Stimulated activated naive B cell treated with anti-CD40 and anti-IgM and Interleukin-4, amounts not matched to agents 10 μg/mL and 1 μg/mL and 100 μg/mL, for 72 hours (primary cell): Measurements from ENCODE around the gene FKBP10.

Experiments
- ATAC-seq, 2 donors: fragments of 150-1000 bp; cut with Tn5 transposase; replicated peaks; 2 replicates each; pipeline ENCODE4 v1.10.0; 2021; ENCODE audit warnings: moderate library complexity in 1 of 2
- DNase-seq: peaks from one replicate; pipeline ENCODE4 v3.0.0; 2021
- H3K27ac Mint-ChIP-seq: one replicate; pipeline ENCODE4 v1.8.0; 2022; ENCODE audit warnings: mild to moderate bottlenecking, mixed read lengths
- H3K27me3 Mint-ChIP-seq, 2 donors: one replicate each; pipeline ENCODE4 v1.8.0; 2022; ENCODE audit warnings: mixed read lengths in 2 of 2
- H3K36me3 Mint-ChIP-seq, 2 donors: one replicate each; pipeline ENCODE4 v1.8.0; 2022; ENCODE audit warnings: mixed read lengths in 2 of 2, mild to moderate bottlenecking in 1 of 2
- H3K4me1 Mint-ChIP-seq, 2 donors: one replicate each; pipeline ENCODE4 v1.8.0; 2022; ENCODE audit warnings: mixed read lengths in 2 of 2, mild to moderate bottlenecking in 1 of 2
- H3K4me3 Mint-ChIP-seq, 2 donors: one replicate each; pipeline ENCODE4 v1.8.0; 2022; ENCODE audit warnings: mild to moderate bottlenecking in 2 of 2, mixed read lengths in 2 of 2, moderate library complexity in 1 of 2
- H3K9me3 Mint-ChIP-seq, 2 donors: one replicate each; pipeline ENCODE4 v1.8.0; 2022; ENCODE audit warnings: mixed read lengths in 2 of 2, mild to moderate bottlenecking in 1 of 2

Gene FKBP10, protein sequence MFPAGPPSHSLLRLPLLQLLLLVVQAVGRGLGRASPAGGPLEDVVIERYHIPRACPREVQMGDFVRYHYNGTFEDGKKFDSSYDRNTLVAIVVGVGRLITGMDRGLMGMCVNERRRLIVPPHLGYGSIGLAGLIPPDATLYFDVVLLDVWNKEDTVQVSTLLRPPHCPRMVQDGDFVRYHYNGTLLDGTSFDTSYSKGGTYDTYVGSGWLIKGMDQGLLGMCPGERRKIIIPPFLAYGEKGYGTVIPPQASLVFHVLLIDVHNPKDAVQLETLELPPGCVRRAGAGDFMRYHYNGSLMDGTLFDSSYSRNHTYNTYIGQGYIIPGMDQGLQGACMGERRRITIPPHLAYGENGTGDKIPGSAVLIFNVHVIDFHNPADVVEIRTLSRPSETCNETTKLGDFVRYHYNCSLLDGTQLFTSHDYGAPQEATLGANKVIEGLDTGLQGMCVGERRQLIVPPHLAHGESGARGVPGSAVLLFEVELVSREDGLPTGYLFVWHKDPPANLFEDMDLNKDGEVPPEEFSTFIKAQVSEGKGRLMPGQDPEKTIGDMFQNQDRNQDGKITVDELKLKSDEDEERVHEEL

DNA sequence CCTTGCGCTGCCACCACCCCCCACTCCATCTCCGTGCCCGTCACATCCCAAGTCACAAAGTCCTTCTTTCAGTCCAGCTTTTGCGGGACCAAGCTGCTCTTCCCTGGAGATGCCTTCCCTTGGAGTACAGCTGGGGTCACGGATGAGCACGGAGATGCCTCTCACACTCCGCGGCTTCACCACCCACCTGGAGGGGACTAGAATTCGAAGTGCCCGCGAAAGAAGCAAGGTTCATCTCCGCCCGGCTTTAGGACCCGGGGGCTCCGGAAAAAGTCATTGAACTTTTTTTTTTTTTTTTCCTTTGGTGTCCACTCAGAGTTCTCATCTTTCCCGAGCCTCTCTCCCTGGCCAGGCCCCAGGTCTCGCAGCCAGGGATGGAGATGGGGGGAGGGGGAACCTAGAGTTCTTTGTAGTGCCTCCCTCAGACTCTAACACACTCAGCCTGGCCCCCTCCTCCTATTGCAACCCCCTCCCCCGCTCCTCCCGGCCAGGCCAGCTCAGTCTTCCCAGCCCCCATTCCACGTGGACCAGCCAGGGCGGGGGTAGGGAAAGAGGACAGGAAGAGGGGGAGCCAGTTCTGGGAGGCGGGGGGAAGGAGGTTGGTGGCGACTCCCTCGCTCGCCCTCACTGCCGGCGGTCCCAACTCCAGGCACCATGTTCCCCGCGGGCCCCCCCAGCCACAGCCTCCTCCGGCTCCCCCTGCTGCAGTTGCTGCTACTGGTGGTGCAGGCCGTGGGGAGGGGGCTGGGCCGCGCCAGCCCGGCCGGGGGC is at the start of gene FKBP10:
Gene FKBP10 (plus strand): TSS at position 624 of the 771 bp plus-strand sequence. CDS start 31 bp downstream, at position 655.
- DNase-seq (peak; percentile 20), ATAC-seq (peak; percentile 23)
- no peaks in the 10 kb centered on the region for H3K9me3 Mint-ChIP-seq
- H3K36me3 Mint-ChIP-seq: no peaks in the 10 kb centered on the region
- H3K27me3 Mint-ChIP-seq: peaks cover 20 to 33% of the 10 kb centered on the region in 2 donors
- H3K27ac Mint-ChIP-seq: peak within 1 kb of the TSS; percentile 56
- peaks cover 14 to 25% of the 10 kb centered on the region in 2 donors for H3K4me1 Mint-ChIP-seq
- peak within 1 kb of the TSS; percentile 88 to 92 for H3K4me3 Mint-ChIP-seq

DNA sequence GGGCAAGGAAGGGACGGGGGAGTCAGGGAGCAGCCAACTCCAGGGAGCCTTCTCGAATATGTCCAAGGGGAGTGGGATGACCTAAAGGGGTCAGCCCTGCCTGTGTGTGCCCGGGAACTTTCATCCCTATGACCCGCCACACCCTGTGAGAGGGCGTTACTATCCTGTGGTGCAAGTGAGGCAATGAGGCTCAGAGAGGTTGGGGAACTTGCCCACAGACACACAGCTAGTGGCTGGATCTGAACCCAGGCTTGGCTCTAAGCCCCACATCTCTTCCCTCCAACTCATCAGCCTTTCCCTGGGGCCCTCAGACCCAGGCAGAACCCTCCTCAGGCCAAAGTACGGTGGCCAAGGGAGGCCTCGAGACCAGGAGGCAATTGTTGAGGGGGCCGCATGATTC is 49.5 kb upstream of the FKBP10 start:
- Mint-ChIP-seq H3K36me3 (peaks cover 8 to 44% of the 10 kb centered on the region in 2 donors), H3K4me1 (peaks cover 9 to 11% of the 10 kb centered on the region in 2 donors), H3K27me3 (no peaks in the 10 kb centered on the region), H3K4me3 (no peak overlapping the region), H3K27ac (peak overlapping the region; percentile 56), H3K9me3 (no peaks in the 10 kb centered on the region)
- DNase-seq (no peak), ATAC-seq (no peak)

DNA sequence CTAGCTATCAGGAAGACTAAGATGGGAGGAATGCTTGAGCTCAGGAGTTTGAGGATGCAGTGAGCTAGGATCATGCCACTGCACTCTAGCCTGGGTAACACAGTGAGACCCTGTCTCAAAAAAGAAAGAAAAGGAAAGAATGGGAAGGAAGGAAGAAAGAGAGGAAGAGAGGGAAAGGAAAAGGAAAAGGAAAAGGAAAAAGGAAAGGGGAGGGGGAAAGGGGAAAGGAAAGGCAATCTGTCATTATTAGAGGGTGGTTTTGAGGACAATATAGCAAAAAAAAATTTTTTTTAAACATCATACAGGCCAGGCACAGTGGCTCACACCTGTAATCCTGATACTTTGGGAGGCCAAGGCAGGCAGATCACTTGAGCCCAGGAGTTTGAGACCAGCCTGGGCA is 46.7 kb upstream of the FKBP10 start:
- Mint-ChIP-seq H3K9me3 (no peaks in the 10 kb centered on the region), H3K27ac (no peak overlapping the region), H3K4me1 (peaks cover 2 to 4% of the 10 kb centered on the region in 2 donors), H3K36me3 (peaks cover 11 to 47% of the 10 kb centered on the region in 2 donors), H3K27me3 (no peaks in the 10 kb centered on the region), H3K4me3 (no peak overlapping the region)
- ATAC-seq (no peak), DNase-seq (no peak)

DNA sequence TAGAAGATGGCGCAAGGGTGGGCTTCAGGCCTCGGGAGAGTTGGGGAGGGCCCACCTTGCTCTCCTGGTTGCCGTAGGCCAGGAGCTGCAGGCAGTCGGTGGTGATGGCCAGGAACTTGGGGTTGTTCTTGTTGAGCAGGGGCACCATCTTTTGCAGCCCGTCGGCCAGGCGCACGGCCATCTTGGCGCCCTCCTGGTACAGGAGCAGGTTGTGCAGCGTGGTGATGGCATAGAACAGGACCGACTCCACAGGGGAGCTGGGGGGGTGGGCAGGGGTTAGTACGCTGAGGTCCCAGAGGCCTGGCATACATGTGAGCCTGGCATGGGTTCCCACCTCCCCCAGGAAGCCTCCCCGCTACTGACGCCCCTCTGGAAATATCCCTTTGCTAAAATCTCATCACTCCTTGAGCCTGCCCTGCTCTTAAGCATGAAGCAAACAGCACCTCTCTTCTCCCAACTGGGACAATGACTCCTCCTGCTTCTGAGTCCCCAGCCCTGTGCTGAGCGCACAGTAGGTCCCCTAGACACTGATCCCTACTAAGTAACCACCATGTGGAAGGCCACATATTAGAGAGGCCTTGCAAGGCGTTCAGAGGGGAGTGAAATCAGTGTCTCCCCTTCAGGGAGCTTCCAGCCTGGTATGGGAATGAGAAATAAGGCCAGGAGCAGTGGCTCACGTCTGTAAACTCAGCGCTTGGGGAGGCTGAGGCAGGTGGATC is 45.3 kb upstream of the FKBP10 start:
- peaks cover 8 to 10% of the 10 kb centered on the region in 2 donors for H3K4me1 Mint-ChIP-seq
- peak overlapping the region; percentile 1 for H3K27ac Mint-ChIP-seq
- H3K27me3 Mint-ChIP-seq: no peaks in the 10 kb centered on the region
- H3K9me3 Mint-ChIP-seq: no peaks in the 10 kb centered on the region
- H3K4me3 Mint-ChIP-seq: no peak overlapping the region
- DNase-seq (no peak), ATAC-seq (no peak)
- peaks cover 11 to 40% of the 10 kb centered on the region in 2 donors for H3K36me3 Mint-ChIP-seq

DNA sequence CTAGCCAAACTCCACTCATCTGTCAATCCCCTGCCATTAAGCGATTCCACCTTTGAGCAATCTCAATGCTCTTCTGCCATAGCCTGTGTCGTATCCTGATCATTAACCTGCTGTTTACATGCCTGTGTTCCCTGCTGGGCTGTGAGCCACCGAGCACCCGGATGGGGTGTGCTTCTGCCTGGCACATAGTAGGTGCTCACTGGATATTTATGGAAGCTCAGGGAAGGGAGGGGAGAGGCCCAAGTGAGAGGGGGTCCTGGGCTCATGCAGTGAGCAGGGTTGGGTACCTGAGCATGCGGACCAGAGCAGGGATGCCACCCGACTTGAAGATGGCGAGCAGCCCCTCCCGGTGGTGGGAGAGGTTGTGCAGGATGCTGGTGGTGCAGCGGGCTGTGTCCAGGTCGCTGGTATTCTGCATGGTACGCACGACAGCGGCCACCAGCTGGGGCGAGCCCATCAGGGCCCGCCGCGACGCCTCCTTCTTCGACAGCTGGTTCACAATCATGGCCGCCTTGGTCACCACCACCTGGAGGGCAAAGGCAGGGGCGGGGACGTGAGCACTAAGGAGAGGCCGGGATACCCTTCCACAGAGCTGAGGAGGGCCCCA is 44.0 kb upstream of the FKBP10 start:
- Mint-ChIP-seq H3K27ac (no peak overlapping the region), H3K36me3 (peaks cover 9 to 31% of the 10 kb centered on the region in 2 donors), H3K27me3 (no peaks in the 10 kb centered on the region), H3K4me3 (no peak overlapping the region), H3K9me3 (no peaks in the 10 kb centered on the region), H3K4me1 (peaks cover 11 to 14% of the 10 kb centered on the region in 2 donors)
- ATAC-seq: no peak
- no peak for DNase-seq

DNA sequence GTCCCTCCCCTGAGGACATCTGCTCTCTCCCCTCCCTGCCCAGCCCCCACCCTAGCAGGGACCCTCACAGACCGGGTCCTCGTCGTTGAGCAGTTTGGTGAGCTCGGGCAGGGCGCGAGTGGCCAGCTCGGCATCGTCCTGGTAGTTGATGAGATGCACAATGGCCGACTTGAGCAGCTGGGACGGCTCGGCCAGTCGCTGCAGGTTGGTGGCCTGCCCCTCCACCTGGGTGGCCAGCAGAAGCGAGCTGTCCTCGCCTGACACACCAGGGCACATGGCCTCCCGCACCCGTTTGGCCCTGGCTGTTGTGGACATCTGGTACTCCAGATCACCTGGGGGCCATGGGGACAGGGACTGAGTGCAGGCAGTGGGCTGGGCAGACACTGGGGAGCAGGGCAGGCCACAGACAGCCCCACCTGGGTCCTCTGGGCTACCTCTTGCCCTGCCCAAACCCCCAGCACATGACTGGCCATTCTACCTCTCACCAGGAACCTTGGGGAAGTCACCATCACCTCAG is 43.4 kb upstream of the FKBP10 start:
- H3K4me3 Mint-ChIP-seq: no peak overlapping the region
- no peak for ATAC-seq
- DNase-seq: no peak
- peaks cover 13 to 20% of the 10 kb centered on the region in 2 donors for H3K4me1 Mint-ChIP-seq
- H3K27me3 Mint-ChIP-seq: no peaks in the 10 kb centered on the region
- no peaks in the 10 kb centered on the region for H3K9me3 Mint-ChIP-seq
- peaks cover 9 to 29% of the 10 kb centered on the region in 2 donors for H3K36me3 Mint-ChIP-seq
- H3K27ac Mint-ChIP-seq: no peak overlapping the region

DNA sequence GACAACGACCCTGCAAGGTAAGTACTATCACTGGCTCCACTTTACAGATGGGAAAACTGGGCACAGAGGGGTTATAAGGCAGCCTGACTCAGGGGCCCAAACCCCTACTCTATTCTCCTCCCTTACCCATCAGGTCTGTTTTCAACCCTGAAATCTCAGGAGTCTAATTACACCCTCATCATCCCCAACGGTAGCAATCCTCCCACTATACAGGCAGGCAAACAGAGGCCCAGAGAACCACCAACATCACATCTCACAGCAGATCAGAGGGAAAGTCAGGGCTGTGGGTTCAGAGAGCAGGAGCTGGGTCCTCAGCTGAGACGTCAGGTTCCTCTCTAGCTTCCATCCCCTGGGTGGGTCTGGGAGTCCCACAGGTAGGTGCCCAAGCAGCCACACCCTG is 42.8 kb upstream of the FKBP10 start:
- H3K36me3 Mint-ChIP-seq: peaks cover 9 to 26% of the 10 kb centered on the region in 2 donors
- no peak overlapping the region for H3K4me3 Mint-ChIP-seq
- H3K27me3 Mint-ChIP-seq: no peaks in the 10 kb centered on the region
- no peak for ATAC-seq
- H3K27ac Mint-ChIP-seq: no peak overlapping the region
- DNase-seq: no peak
- H3K9me3 Mint-ChIP-seq: no peaks in the 10 kb centered on the region
- peaks cover 13 to 22% of the 10 kb centered on the region in 2 donors for H3K4me1 Mint-ChIP-seq

DNA sequence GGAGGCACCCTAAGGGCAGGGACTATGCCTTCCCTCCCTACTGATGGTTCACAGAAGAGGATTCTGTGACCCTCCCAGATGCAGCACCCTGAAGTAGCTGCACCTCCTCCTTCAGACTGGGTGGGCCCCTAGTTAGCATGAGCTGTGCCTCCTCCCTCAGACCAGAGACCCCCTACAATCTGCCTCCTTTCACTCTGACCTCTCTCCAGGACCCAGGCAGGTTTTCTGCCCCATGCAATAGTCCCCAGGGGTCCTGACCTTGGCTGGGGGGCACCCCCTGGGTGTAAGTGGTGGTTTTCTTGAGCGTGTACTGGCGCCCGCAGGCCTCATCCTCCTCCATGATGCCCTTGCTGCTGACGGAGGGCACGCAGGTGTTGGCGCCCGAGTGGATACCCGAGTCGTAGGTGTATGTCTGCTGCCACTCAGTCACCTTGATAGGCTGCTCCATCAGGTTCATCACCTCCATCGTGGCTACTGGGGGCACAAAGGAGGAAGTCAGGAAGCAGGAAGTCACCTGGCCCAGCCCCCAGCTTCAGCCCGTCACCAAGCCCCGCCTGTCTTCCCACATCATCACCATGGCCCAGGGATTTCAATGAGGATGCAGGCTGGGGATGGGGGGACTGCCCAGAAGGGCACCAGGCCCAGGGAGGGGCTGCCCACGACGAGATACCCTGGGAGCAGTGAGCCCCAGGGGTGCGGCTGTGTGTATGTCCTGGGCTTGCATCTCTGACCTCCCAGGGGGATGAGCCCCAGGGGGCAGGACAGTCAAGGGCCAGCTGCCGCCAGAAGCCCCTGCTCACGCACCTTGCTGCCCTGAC is 41.2 kb upstream of the FKBP10 start:
- ATAC-seq (peak in 1 of 2 donors; percentile 50), DNase-seq (no peak)
- Mint-ChIP-seq H3K9me3 (no peaks in the 10 kb centered on the region), H3K4me1 (peaks cover 13 to 22% of the 10 kb centered on the region in 2 donors), H3K4me3 (peak overlapping the region; percentile 39 to 65), H3K27ac (peak overlapping the region; percentile 93), H3K27me3 (no peaks in the 10 kb centered on the region), H3K36me3 (peaks cover 6 to 23% of the 10 kb centered on the region in 2 donors)

DNA sequence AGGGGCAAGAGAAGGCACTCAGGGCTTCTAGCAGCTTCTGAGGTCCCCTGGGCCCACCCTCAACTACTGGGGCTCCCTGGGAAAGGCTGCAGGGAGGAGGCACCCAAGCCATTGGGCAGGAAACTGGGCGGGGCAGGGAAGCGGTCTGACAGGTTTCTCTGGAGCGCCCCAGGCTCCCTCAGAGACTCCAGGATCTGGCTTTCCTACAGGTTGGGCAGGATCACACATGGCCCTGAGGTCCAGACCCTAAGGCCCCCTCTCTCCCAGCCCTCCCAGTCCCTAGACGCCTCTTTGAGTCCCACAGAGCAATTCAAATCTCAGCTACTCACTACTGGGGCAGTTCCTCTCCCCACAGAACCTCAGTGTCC is 40.6 kb upstream of the FKBP10 start:
- peak overlapping the region; percentile 25 for H3K27ac Mint-ChIP-seq
- ATAC-seq: no peak
- DNase-seq: no peak
- H3K9me3 Mint-ChIP-seq: no peaks in the 10 kb centered on the region
- H3K36me3 Mint-ChIP-seq: peaks cover 5 to 17% of the 10 kb centered on the region in 2 donors
- no peak overlapping the region for H3K4me3 Mint-ChIP-seq
- no peaks in the 10 kb centered on the region for H3K27me3 Mint-ChIP-seq
- peaks cover 13 to 22% of the 10 kb centered on the region in 2 donors for H3K4me1 Mint-ChIP-seq

DNA sequence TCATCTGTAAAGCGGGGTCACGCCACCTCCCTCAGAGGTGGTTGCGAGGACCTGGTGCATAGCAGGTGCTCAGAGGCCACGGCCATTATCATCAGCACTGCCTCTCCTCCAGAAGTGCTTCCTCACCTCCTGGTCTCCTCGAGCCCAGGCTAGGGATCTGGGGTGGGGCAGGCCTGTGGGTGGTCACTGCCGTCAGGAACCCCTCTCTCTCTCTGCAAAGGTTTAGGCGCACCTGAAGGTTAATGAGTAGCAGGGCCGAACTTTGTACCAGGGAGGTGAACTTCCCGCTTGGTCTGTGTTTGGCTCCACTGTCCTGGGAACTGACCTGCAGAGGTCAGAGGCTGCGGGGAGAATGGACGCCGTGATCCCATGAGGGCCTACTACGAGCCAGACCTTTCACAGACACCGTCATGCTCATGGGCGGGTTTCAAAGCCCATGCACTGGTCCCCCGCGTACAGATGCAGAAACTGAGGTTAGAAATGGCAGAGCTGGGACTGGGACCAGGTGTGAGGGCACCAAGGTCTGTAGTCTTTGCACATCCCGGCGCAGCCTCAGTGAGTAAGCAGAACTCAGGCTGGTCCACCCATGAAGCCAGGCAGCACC is 40.1 kb upstream of the FKBP10 start:
- ATAC-seq (no peak), DNase-seq (no peak)
- no peak overlapping the region for H3K27ac Mint-ChIP-seq
- peaks cover 3 to 15% of the 10 kb centered on the region in 2 donors for H3K36me3 Mint-ChIP-seq
- H3K9me3 Mint-ChIP-seq: no peaks in the 10 kb centered on the region
- H3K4me1 Mint-ChIP-seq: peaks cover 13 to 22% of the 10 kb centered on the region in 2 donors
- no peaks in the 10 kb centered on the region for H3K27me3 Mint-ChIP-seq
- no peak overlapping the region for H3K4me3 Mint-ChIP-seq

DNA sequence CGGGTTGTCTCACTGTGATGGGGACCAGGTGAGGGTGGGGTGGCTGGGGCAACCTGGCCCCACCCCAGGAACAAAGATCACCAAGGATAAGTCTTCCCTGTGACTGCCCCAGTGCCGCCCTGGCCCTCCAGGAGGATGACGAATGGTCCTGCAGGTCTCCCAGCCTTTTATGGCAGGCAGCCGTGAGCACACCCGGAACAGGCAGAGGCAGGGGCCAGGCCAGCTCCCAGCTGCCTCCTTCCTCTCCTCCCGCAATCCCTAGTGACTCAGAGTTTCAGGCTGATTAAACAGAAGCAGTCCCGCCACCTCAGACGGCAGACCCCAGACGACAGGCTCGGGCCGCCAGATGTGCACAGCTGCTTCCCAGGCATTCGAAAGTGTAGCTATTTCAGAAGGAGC is 39.6 kb upstream of the FKBP10 start:
- H3K27me3 Mint-ChIP-seq: no peaks in the 10 kb centered on the region
- H3K9me3 Mint-ChIP-seq: no peaks in the 10 kb centered on the region
- peaks cover 13 to 25% of the 10 kb centered on the region in 2 donors for H3K4me1 Mint-ChIP-seq
- H3K27ac Mint-ChIP-seq: no peak overlapping the region
- H3K4me3 Mint-ChIP-seq: no peak overlapping the region
- no peak for ATAC-seq
- DNase-seq: no peak
- peaks cover 2 to 13% of the 10 kb centered on the region in 2 donors for H3K36me3 Mint-ChIP-seq

DNA sequence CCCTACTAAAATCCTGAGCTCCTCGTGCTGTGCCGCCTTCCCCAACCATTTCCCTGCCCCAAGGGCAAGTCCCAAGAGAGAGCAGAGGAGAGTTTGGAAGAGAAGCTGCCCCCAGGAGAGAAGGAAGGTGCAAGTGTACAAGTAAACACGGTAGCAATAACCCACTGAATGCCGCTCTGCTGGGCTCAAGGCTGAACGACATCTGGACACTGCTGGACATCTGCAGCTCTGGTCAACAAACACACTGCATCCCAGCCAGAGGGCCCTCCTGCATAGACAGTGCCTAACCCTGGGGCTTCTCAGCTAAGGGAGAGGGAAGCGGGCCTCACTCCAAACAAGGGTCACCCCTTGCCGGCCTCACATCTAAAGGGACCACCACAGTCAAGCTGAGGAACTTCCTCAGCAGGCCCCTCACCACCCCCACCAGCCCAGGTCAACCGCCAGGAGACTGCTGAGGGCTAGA is 39.0 kb upstream of the FKBP10 start:
- no peaks in the 10 kb centered on the region for H3K27me3 Mint-ChIP-seq
- no peak overlapping the region for H3K4me3 Mint-ChIP-seq
- no peak for DNase-seq
- ATAC-seq: no peak
- peaks cover 0 to 10% of the 10 kb centered on the region in 2 donors for H3K36me3 Mint-ChIP-seq
- no peak overlapping the region for H3K27ac Mint-ChIP-seq
- peaks cover 14 to 31% of the 10 kb centered on the region in 2 donors for H3K4me1 Mint-ChIP-seq
- H3K9me3 Mint-ChIP-seq: no peaks in the 10 kb centered on the region
